ENCODE measurements around the gene CSRNP3. TPM values are rescaled to one million over a fixed set of nuclear protein-coding genes. Genes with fewer than 3 reads are reported as not detected.

Gene CSRNP3
- total and polyA plus RNA-seq, 10 of the 15 experiments (the other 5 are each of a cell fraction or from before 2014, with no cell fraction given): 0.03 to 5.2 (median 0.11) TPM; not detected in 1

- ChIA-PET CTCF (interaction anchor here (0.6 to 1.5 kb wide), 3 partner anchors 12 to 117 kb away, joined by 3 to 6 read pairs (median 4); no protein-coding TSS in a partner anchor), POLR2A (no interaction called here), RAD21 (ENCODE audit: unreplicated experiment) (no interaction called here), SMC1A (ENCODE audit: uncharacterized antibody, unreplicated experiment) (interaction anchor here (0.9 to 2.1 kb wide), 2 partner anchors 12 to 14 kb away, joined by 3 to 4 read pairs; no protein-coding TSS in a partner anchor)
- in situ Hi-C loops (cut with MboI) (no loop called here), intact Hi-C loops (cut with micrococcal nuclease; ENCODE audit: unreplicated experiment) (no loop called here)
- H4K20me1 ChIP-seq (ENCODE audit: control insufficient read depth, insufficient read depth): no peaks in the 10 kb centered on the region
- no peak overlapping the region for H3K27ac ChIP-seq (ENCODE audit: control insufficient read depth, insufficient read depth)
- no peaks in the 10 kb centered on the region for H3K36me3 ChIP-seq (ENCODE audit: control insufficient read depth in 2 of 2, insufficient read depth in 2 of 2, low read length in 1 of 2)
- FAIRE-seq: no peak
- H3K9me3 ChIP-seq (replicated peaks; ENCODE audit: control insufficient read depth, insufficient read depth, low read length): no peaks in the 10 kb centered on the region
- DNase-seq (ENCODE audit: low read depth, low spot score): no peak
- no TSS peak for BruUV-seq (replicated peaks)
- no peak overlapping the region for H3K4me2 ChIP-seq (ENCODE audit: control insufficient read depth, insufficient read depth)
- H3K9ac ChIP-seq (ENCODE audit: control insufficient read depth, insufficient read depth, low read length): no peak overlapping the region
- no peak overlapping the region for H3K4me3 ChIP-seq
- H2AFZ ChIP-seq (ENCODE audit: control insufficient read depth, low read depth, low read length): no peak overlapping the region
- H3K79me2 ChIP-seq (ENCODE audit: control insufficient read depth, insufficient read depth, low read length): no peaks in the 10 kb centered on the region
- no peak for ATAC-seq
- H3K27me3 ChIP-seq (replicated peaks in 1 of 2; ENCODE audit: control insufficient read depth in 2 of 2, insufficient read depth in 2 of 2, low read length in 1 of 2): no peaks in the 10 kb centered on the region
- H3K4me1 ChIP-seq (ENCODE audit: control insufficient read depth, insufficient read depth, low read length): no peaks in the 10 kb centered on the region
- TF ChIP-seq MXI1 (IDR thresholded peaks at IDR 0.05; ENCODE audit: low read depth, low read length): no peak
- TF ChIP-seq POLR2AphosphoS5 (IDR thresholded peaks at IDR 0.05; ENCODE audit: low read length): no peak
- no peak for TF ChIP-seq PRDM15 (CRISPR knock-in tag; IDR thresholded peaks at IDR 0.05)
- TF ChIP-seq SUZ12 (IDR thresholded peaks at IDR 0.05; ENCODE audit: unreplicated experiment): no peak
- TF ChIP-seq NBN (IDR thresholded peaks at IDR 0.05): no peak
- TF ChIP-seq E2F8 (IDR thresholded peaks at IDR 0.05; ENCODE audit: low read depth, partially characterized antibody): no peak
- no peak for TF ChIP-seq HDAC2 (IDR thresholded peaks at IDR 0.05)
- TF ChIP-seq EED (IDR thresholded peaks at IDR 0.05; ENCODE audit: low read depth): no peak
- TF ChIP-seq FOXK2 (IDR thresholded peaks at IDR 0.05): no peak
- TF ChIP-seq POLR2A (IDR thresholded peaks at IDR 0.05; ENCODE audit: low read depth, low read length): no peak
- TF ChIP-seq ZBTB11 (CRISPR knock-in tag; IDR thresholded peaks at IDR 0.05): no peak
- no peak for TF ChIP-seq NFXL1 (IDR thresholded peaks at IDR 0.05; ENCODE audit: borderline replicate concordance)
Observed at GRCh38 chr2:165420231-165420630, 49.3 kb upstream of the CSRNP3 start.

Data from GM12878 (cell line).